ENCODE results near the gene TPRG1L.
"Not testable (repeated sequence)": the region's sequence is repeated elsewhere in the genome, so short reads cannot be mapped to it uniquely, and the experiment has no call there.

Gene TPRG1L

GRCh38 chr1:3609769-3610526, 14.9 kb upstream of the TPRG1L start:
- DNase-seq = no peak

DNA sequence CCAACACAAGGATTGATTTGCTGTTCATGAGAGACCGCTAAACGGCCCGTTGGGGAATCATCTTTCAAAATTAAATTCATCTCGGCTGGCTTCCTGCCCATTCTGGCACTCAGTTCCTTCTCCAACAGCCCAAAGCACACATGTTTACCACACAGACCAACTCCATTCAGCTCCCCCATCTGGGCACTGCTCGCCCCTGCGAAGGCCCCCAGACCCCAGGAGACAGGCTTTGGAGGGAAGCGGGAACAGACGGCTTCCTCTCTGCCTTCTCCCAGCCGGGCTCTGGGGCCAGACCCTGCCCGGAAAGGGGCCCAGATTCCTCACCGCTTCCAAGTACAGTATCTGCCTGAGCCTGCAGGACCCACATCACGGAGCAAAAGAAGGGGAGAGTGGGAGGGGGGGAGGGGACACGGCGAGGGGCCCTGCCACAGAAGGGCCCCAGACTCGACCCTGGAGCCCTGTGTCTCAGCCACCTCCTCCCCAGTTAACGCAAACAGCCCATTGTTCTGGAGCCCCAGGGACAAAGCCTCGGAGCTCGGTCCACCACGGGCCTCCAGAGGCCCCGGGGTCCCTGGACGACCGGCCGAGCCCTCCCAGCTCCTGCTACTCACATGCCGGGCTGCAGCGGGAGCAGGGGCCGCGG, 14.2 kb upstream of the TPRG1L start:
- DNase-seq = no peak

- no peak for DNase-seq
Observed at GRCh38 chr1:3611170-3612019, 13.4 kb upstream of the TPRG1L start, which contains the start of gene MEGF6. TSS of gene MEGF6 (minus strand) at chr1:3611508. CDS start at chr1:3611268, 240 bp downstream.

- no peak for DNase-seq
Observed at GRCh38 chr1:3612123-3612522, 12.7 kb upstream of the TPRG1L start.

- DNase-seq = no peak
Observed at GRCh38 chr1:3614755-3615742, 9.8 kb upstream of the TPRG1L start.

DNA sequence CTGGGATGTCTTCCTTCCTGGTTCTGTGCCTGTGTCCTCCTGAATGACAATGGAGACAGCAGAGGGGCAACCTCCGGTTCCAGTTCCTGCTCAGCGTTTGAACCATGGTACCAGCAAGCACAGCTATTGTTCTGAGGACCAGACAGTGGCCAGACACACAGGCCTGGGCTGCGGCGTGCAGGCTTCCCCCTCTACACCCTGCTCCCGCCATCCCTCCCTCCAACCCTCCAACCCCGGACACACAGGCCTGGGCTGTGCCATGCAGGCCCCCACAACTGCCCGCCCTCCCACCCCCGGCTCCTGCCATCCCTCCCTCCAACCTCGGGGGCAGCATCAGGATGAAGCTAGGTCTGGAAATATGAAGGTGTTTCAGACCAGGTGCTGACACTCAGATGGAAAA, 8.0 kb upstream of the TPRG1L start:
- no peak for DNase-seq

- DNase-seq = no peak
Observed at GRCh38 chr1:3617806-3618345, 6.9 kb upstream of the TPRG1L start.

GRCh38 chr1:3618531-3618880, 6.3 kb upstream of the TPRG1L start:
- DNase-seq = no peak

- peak; percentile 33 for DNase-seq
Observed at GRCh38 chr1:3618881-3619671, 5.7 kb upstream of the TPRG1L start.

DNA sequence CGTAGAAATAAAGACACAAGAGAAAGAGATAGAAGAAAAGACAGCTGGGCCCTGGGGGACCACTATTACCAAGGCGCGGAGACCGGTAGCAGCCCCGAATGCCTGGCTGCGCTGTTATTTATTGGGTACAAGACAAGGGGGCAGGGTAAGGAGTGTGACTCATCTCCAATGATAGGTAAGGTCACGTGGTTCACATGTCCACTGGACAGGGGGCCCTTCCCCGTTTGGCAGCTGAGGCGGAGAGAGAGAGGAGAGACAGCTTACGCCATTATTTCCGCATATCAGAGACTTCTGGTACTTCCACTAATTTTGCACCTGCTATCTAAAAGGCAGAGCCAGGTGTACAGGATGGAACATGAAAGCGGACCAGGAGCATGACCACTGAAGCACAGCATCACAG, 4.1 kb upstream of the TPRG1L start:
- no peak for DNase-seq

GRCh38 chr1:3621151-3621671, 3.6 kb upstream of the TPRG1L start:
- DNase-seq = not testable (repeated sequence)

- not testable (repeated sequence) for DNase-seq
Observed at GRCh38 chr1:3622102-3622501, 2.7 kb upstream of the TPRG1L start.

- DNase-seq = no peak
Observed at GRCh38 chr1:3623441-3624199, 1.2 kb upstream of the TPRG1L start.

DNA sequence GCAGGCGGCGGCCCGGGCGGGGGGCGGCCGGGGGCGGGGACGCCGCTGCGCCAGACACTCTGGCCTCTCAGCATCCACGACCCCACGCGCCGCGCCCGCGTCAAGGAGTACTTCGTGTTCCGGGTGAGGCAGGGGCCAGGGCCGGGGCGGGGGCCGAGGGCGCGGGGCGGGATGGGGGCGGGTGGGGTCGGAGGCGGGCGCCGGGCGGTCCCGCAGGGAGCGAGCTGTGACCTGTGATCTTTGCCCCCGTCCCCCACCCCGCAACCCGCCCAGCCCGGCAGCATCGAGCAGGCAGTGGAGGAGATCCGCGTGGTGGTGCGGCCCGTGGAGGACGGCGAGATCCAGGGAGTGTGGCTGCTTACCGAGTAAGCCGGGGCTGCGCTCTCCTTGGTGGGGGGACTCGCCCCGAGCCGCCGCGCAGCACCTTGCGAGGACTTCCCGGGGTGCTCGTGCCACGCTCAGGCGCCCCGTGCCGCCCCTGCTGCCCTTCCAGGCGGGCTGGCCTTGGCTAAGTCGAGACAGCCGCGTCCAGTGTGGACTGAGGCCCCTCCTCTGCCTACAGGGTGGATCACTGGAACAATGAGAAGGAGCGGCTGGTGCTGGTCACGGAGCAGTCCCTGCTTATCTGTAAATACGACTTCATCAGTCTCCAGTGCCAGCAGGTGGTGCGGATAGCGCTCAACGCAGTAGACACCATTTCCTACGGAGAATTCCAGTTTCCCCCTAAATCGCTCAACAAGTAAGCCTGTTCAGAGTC, 514 bp downstream of the TPRG1L start:
- DNase-seq = no peak

- DNase-seq = no peak
Observed at GRCh38 chr1:3626025-3626424, 1.2 kb downstream of the TPRG1L start.

- no peak for DNase-seq
Observed at GRCh38 chr1:3627515-3628253, 2.9 kb downstream of the TPRG1L start.

- DNase-seq = no peak
Observed at GRCh38 chr1:3628445-3628844, 3.6 kb downstream of the TPRG1L start.

- DNase-seq = no peak
Observed at GRCh38 chr1:3629561-3630160, 4.8 kb downstream of the TPRG1L start.

Data from NCI-H1092 (cell line).